PFSK-1 (cell line): ENCODE data around the gene ELSPBP1.

Experiments used
- POLR2AphosphoS5 ChIP-seq: IDR thresholded peaks from 2 replicates; pipeline ENCODE4 v1.6.1; 2012; ENCODE audit warnings: low read depth, mild to moderate bottlenecking, control low read depth, low read length, moderate library complexity
- REST ChIP-seq, 2 experiments: IDR thresholded peaks; 2 replicates each; pipeline versions ENCODE4 v1.6.1 to v1.8.0; 2011 to 2012; ENCODE audit warnings: low read depth in 2 of 2, low read length in 2 of 2, control low read depth in 1 of 2, inconsistent platforms in 1 of 2, mild to moderate bottlenecking in 1 of 2, moderate library complexity in 1 of 2; ENCODE audit not compliant: insufficient read depth in 1 of 2

- TF ChIP-seq POLR2AphosphoS5: no peak
- no peak for TF ChIP-seq REST (IDR thresholded peaks at IDR 0.05; ENCODE audit: insufficient read depth in 1 of 2, low read depth in 2 of 2, low read length in 2 of 2)
Measured at GRCh38 chr19:48023518-48023917, 29.1 kb downstream of the ELSPBP1 start.
